ENCODE results near the gene MTRF1.

GRCh38 chr13:41254902-41255301 lies 8.5 kb downstream of the MTRF1 start:
- TF ChIP-seq CTCF (IDR thresholded peaks at IDR 0.05; ENCODE audit: low read depth, low read length) (no peak), POLR2A (IDR thresholded peaks at IDR 0.05; ENCODE audit: extremely low read depth, insufficient read length) (no peak), MAX (IDR thresholded peaks at IDR 0.05; ENCODE audit: low read depth, low read length) (no peak), MYC (IDR thresholded peaks at IDR 0.05; ENCODE audit: low read depth, low read length) (no peak)

All from NB4 (cell line).